Activated gamma-delta T cell treated with Interleukin-2 at 50 U/mL for 16 hours (primary cell): ENCODE results near the gene SLC17A6.

Experiments used
- DNase-seq: peaks from one replicate; pipeline ENCODE4 v3.0.0-alpha.2; 2020

The SLC17A6 gene

GRCh38 chr11:22337596-22338485, at the start of gene SLC17A6:
SLC17A6 (plus strand) TSS chr11:22338381; CDS start chr11:22338534, 153 bp downstream.
- DNase-seq = no peak

- no peak for DNase-seq
Measured at GRCh38 chr11:22302368-22302767, 35.8 kb upstream of the SLC17A6 start.

- DNase-seq = no peak
Measured at GRCh38 chr11:22304337-22304961, 33.7 kb upstream of the SLC17A6 start.

DNA sequence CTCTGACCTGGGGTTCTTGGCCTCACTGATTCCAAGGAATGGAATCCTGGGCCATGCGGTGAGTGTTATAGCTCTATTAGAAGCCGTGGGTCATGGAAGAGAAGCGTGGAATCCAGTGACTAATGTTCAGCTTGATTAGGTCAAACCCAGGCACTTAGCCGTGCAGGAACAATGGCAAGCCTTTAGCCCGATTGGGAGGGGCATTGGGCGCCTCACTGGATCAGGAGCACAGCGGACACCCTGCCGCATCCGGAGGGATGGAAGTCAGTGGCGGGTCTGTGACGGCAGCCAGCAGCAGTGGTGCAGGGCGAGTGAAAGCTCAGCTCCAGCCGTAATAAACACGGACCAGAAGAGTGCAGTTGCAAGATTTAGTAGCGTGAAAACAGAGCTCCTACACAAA, 20.5 kb upstream of the SLC17A6 start:
- no peak for DNase-seq

DNA sequence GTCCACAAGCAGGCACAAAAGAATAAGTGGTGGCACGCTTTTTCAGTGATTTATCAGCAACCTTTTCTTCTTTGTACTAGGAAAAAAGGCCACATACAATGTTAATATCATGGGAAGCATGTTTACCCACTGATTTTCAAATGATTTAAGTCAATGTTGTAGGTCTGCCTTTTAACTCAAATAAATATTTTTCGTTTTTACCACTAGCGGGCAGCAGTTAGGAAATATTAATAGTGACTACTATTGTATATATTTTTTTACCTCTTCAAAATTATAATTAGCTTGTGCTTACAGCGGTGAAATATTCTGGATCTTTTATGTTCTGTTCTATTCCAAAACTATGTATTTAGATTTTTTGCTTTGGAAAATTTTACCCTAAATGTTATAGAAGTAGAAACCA, 6.4 kb upstream of the SLC17A6 start:
- no peak for DNase-seq

GRCh38 chr11:22336587-22336986, 1.6 kb upstream of the SLC17A6 start:
- no peak for DNase-seq

DNA sequence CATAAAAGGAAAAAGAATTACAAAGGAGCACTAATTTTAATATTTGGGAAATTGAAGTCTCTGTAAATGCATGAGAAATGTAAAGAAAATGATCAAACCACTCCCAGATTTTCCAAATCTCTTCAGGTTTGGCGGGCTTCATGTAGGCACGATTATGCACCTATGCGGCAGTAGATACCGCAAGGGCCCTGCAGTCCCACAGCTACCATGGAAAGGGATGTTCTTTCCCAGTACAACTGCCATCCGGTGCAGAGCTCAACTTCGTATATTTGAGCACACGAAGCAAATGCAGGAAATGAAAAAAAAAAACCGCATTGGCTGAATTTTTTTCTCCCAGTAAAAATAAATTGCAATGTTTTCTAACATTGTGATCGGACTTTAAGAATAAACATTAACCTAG, 1.4 kb downstream of the SLC17A6 start:
- no peak for DNase-seq

GRCh38 chr11:22340235-22340634, 2.1 kb downstream of the SLC17A6 start:
- no peak for DNase-seq

DNA sequence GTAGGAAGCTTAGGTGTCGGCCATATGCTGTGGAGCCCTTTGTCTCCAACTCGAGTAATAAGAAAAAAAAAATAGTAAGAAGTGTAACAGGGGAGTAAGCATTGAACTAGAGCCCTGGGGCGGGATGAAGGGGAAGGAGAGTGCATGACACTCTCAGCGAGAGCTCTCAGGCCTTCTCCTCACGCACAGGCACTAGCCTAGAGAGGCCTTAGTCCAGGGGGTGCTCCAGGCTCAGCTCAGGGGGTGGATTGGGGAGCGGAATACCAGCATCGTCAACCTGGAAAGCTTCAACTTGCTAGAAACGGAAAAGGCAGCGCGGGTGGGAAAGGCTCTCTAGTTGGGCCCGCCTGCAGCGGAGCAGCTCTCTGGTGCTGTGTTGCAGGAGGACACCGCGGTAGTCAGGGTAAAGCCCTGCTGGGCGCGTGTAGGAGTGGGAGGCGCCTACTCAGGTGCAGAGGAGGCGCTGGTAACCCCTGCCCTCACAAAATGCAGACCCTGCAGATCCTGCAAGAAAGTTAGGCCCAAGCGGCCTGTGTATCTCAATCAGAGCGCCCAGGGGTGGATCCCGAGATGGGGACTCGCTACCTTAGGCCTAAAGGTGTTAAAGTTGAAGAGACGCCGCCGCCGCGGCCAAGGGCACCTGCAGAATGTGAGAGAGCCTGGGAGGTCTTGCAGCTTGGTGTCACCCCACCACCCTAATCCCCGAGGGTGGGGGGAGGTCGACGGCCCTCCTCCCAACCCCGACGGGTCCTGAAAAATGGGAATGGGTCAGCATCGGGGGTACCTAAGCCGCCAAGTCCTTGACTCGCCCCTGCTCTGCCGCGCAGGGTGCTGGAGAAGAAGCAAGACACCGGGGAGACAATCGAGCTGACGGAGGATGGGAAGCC, 2.8 kb downstream of the SLC17A6 start:
- no peak for DNase-seq

GRCh38 chr11:22341588-22341931, 3.4 kb downstream of the SLC17A6 start:
- DNase-seq = no peak

DNA sequence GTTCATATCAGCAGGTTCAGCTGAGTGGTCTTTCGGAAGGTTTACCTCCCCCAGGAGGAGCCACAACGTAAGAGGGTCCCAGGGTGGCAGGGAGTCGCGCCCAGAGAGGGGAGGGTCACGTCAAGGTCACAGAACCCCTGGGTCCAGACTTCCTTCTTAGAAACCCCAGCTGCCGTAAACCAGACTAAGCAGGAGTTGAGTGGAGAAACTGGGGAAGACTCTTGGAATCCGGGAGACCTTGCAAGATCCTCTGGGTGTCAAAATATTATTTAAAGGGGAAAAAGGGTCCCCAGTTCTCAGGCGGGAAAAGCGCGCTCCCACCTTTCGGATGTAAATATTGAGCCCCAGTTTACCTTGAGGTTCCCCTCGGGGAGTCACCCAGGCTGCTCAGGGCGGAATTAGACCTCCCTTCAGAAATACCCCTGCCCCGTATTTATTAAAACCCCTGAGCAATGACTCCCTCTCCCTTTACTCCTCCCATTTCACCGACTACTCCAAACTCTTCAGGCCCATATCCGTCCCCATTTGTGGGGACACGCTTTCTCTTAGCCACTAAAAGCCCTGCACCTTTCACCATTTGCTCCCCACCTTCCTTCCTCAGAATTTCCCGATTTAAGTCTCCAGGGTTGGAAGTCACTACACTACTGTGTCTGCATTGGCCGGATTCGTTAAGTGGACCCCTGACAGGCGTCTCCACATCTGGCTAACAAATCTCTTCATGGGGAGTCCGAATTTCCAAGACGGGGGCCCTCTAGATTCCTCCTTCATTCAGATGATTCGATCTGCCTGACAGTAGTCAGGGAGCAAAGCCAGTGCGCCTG, 4.2 kb downstream of the SLC17A6 start:
- no peak for DNase-seq

DNA sequence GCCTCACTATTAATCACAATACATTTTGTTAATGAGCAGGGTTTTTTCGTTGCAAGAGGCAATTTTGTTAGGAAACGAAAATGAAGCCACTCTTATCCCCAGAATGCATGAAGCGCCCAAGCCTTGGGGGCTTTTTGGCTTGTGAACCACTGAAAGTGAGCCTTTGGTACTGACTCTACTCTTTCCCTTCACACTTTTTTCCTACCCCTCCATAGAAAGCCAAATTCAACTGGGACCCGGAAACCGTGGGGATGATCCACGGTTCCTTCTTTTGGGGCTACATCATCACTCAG, 4.8 kb downstream of the SLC17A6 start:
- DNase-seq = no peak

DNA sequence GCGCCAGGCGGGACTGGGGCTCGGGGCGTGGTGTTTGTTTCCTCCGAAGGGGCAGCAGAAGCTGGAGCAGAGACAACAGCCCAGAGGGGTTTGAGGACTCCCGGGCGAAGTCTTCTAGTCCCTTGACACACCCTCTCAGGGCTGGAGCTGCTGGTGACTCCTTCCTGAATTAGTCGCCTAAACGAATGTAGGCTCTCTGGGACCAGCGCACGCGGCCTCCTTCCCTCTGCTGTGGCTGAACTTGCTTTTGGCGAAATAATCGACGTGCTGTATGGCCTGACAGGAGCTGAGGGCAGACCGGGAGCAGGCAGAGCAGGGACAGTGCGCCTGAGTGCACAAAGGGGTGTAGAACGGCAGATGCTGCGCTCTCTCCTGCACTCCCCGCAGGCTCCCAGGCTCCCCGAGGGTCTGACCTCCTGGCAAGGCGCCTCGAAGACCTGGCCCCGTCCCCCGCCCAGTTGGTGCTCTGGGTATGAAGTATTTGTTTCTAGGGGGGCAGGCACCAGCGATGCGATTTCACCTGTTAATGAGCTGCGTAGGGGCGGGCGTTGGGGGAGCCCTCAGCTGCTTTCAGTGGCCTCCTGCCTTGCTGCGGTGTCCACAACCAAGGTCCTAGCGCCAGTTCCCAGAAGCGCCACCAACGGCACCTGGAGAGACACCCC, 5.3 kb downstream of the SLC17A6 start:
- no peak for DNase-seq

- DNase-seq = no peak
Measured at GRCh38 chr11:22344081-22344480, 5.9 kb downstream of the SLC17A6 start.

DNA sequence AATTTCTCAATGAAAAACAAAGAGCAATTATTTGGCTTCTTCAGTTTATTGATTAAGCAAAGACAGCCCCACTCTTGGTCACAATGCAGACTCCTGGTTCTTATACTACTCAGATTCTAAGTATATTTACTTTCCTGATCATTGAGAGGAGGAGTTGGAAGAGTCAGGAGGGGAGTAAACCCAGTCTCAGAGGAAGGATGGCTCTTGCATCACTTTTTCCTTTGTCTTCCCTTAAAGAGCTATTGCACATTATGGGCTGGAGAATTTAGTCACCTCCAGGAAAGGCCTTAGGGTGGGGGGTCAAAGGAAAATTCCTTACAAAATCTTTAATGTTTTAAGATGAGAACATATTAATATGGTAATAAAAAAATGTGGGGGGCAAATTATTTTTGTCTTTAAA, 8.1 kb downstream of the SLC17A6 start:
- no peak for DNase-seq

DNA sequence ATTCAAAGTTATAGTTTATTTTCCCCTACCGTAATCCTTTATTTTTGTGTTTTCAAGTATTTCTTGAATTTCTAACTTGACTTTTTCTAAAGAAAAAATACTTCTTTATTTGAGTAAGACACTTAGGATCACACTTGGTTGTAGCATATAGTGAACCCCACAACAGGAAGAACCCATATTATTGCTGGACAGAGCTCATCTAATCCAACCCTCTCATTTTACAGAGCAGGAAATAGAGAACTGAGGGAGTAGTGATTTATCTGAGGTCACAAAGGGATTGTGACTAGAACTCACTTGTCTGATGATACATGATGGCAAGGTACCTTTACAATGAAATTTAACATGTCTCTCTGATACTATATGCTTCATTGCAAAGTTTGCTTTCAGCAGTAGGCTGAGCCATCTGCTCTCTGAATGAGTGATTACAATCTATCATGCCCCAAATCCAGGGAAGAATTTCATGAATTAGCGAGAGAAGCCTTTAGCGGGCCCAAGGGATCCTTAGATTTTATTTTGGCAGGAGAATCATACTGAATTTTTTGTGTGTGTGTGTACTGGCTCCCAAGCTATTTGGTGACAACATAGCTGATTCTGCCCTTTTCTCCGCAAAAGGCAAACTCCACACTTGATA, 9.8 kb downstream of the SLC17A6 start:
- DNase-seq = no peak

DNA sequence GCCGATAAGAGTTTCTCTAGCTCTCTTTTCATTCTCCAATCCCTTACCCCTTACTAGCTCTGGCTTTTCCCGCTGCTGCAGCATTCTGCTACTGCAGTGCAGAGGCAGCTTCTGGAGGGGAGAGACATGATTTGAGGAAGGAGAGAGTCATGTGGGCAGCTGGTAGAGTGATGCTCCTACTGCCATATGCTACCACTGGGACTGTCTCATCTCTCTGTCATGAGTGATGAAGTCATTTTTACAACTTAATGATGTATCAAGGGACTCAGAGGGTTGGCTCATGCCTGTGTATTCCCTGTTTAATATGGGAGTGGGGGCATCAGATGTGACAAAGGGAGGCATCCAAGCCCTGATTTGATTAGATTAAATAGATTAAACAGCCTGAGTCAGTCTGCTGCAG, 11.3 kb downstream of the SLC17A6 start:
- DNase-seq = no peak

GRCh38 chr11:22359295-22359694, 21.1 kb downstream of the SLC17A6 start:
- DNase-seq = no peak

DNA sequence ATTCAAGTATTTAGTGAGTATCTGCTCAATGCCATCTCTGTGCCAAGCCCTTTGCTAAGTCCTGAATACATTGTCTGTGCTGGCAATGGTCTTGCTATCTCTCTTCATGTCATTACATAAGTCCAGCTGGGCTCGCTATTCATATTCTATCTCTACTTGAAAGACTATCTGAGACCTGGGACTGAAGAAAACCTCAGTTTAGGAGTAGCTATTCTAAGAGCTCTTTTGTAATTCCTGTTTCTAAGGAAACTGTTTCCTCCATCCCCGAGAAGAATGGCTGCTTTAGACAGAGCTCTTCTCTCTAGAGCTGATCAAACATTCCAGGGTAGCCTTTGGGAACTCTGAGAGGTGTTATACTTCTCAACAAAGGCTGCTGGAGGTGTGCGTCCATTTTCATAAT, 33.0 kb downstream of the SLC17A6 start:
- no peak for DNase-seq

GRCh38 chr11:22387126-22387525, 48.9 kb downstream of the SLC17A6 start:
- no peak for DNase-seq

DNA sequence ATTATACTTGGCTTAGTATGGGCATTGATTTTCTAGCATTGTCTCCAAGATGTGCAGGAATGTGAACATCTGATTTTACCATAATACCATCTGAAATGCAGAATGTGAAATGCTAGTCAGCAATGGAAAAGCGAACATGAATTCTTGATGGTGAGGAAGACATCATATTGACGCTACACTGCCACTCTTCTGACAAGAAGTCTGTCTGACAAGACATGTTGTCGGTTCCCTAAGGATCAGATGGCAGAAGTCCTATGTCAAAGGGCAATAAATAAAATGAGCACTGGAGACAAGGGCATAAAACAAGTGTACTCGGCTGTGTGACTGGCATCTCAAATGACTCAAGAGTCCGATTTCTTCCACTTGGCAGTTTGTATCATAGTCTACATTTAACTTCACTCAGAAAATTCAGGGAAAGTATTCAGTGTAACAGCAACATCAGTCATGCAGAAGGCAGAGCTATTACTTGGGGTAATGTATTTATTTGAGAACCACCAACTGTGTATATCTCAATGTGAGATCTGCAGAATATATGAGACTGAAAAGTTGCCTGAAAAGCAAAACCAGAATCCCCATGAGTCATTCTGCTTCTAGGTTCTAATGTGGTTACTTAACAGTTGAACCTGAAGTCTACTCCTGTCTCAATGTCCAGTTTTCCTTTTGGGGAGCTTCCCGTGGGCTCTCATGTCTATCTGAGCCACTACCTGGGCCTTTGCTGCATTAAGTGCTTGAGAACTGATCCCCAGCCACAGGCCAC, 51.5 kb downstream of the SLC17A6 start:
- DNase-seq = no peak
